ENCODE data around the gene FEM1C.

The FEM1C gene

DNA sequence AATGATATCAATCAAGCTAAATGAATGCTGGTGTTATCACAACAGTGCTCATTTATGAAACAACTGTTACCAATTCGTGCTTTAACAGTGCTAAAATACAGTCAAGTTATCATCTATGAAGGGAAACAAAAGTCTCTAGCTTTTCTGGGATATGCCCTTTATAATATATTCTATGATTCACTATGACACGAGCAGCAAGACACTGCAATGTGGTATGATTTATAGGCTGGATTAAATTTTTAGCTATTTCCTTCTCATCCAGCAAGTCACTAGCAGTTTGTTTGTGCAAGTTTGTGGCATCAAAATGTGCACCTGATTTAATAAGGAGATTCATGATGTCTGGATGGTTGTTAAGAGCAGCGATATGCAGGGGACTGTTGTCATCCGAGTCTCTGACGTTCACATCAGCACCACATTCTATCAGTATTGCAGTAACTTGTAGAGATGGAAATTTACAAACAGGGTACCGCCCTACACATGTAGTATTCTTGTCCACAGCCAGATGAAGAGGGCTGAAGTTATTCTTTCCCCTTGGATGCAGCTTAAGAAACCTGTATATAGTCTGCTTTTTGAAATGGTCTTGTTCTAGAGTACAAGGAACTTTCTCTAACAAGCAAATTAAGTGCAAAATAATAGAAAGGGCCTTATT is 20.3 kb downstream of the FEM1C start:
- peaks cover 37% of the 10 kb centered on the region for H3K79me2 ChIP-seq (ENCODE audit: insufficient read depth, low read length)
- H3K4me1 ChIP-seq (ENCODE audit: insufficient read depth, low read length, poor library complexity, severe bottlenecking), result peaks cover 3% of the 10 kb centered on the region
- peaks cover 20% of the 10 kb centered on the region; the same call in 1 of the 2 replicates for H3K36me3 ChIP-seq (ENCODE audit: insufficient read depth, low read length)

DNA sequence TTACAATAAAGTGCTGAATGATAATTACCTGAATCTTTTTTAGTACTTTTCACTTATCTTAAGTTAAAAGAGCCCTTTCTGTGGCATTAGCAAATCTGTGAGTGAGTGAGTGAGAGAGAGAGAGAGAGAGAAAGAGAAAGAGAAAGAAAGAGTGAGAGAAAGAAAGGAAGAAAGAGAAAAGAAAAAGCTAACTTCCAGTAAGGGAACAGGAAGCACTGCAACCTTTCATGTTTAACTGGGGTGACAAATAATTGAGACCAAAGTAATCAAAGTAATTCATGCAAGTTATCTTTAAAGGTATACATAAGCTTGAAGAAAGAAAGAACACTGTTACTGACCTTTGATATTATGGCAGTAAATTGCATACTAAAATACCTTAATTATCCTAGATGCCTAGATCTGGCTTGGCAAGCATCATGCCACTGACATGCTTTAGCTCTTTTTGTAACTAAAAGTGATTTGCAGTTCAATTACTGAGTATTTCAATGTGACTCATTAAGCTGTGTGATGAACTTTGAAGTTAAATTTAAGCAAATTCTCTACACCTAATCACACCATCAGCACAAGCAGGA is 21.7 kb downstream of the FEM1C start:
- no peak overlapping the region for H3K4me3 ChIP-seq (ENCODE audit: low read length, poor library complexity, severe bottlenecking)
- TF ChIP-seq, protein P1, sequence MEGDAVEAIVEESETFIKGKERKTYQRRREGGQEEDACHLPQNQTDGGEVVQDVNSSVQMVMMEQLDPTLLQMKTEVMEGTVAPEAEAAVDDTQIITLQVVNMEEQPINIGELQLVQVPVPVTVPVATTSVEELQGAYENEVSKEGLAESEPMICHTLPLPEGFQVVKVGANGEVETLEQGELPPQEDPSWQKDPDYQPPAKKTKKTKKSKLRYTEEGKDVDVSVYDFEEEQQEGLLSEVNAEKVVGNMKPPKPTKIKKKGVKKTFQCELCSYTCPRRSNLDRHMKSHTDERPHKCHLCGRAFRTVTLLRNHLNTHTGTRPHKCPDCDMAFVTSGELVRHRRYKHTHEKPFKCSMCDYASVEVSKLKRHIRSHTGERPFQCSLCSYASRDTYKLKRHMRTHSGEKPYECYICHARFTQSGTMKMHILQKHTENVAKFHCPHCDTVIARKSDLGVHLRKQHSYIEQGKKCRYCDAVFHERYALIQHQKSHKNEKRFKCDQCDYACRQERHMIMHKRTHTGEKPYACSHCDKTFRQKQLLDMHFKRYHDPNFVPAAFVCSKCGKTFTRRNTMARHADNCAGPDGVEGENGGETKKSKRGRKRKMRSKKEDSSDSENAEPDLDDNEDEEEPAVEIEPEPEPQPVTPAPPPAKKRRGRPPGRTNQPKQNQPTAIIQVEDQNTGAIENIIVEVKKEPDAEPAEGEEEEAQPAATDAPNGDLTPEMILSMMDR (conservative IDR thresholded peaks at IDR 0.05; ENCODE audit: low read length), result no peak
- no peak for TF ChIP-seq EZH2phosphoT487 (IDR thresholded peaks at IDR 0.05; ENCODE audit: borderline replicate concordance)
- H3K4me1 ChIP-seq (ENCODE audit: insufficient read depth, low read length, poor library complexity, severe bottlenecking), result no peaks in the 10 kb centered on the region
- no peaks in the 10 kb centered on the region for H3K9me2 ChIP-seq (replicated peaks; ENCODE audit: low read depth, low read length)
- H3K9me3 ChIP-seq (ENCODE audit: insufficient read depth, low read depth, low read length), result no peaks in the 10 kb centered on the region
- H3K27me3 ChIP-seq (ENCODE audit: insufficient read depth, low read length, poor library complexity, severe bottlenecking), result no peaks in the 10 kb centered on the region
- no peak overlapping the region for H3K4me2 ChIP-seq (ENCODE audit: low read depth, low read length, poor library complexity, severe bottlenecking)
- peaks cover 23% of the 10 kb centered on the region for H3K79me2 ChIP-seq (ENCODE audit: insufficient read depth, low read length)
- H3K36me3 ChIP-seq (ENCODE audit: insufficient read depth, low read length), result peaks cover 20% of the 10 kb centered on the region; the same call in 1 of the 2 replicates
- no peaks in the 10 kb centered on the region for H3F3A ChIP-seq (ENCODE audit: low read depth)
- no peak overlapping the region for H3K9ac ChIP-seq (ENCODE audit: low read depth, low read length, poor library complexity, severe bottlenecking)
- H2AFZ ChIP-seq (ENCODE audit: low read length), result no peak overlapping the region
- peaks cover 9% of the 10 kb centered on the region for H4K20me1 ChIP-seq (ENCODE audit: insufficient read depth, low read length, poor library complexity, severe bottlenecking)

More for the DNA sequence above, 20.3 kb downstream of the FEM1C start:
- no peaks in the 10 kb centered on the region for H3F3A ChIP-seq (ENCODE audit: low read depth)
- no peaks in the 10 kb centered on the region for H3K27me3 ChIP-seq (ENCODE audit: insufficient read depth, low read length, poor library complexity, severe bottlenecking)
- no peak overlapping the region for H3K9ac ChIP-seq (ENCODE audit: low read depth, low read length, poor library complexity, severe bottlenecking)
- no peak overlapping the region for H3K4me3 ChIP-seq (ENCODE audit: low read length, poor library complexity, severe bottlenecking)
- H3K9me3 ChIP-seq (ENCODE audit: insufficient read depth, low read depth, low read length), result no peaks in the 10 kb centered on the region
- TF ChIP-seq, protein P1 (conservative IDR thresholded peaks at IDR 0.05; ENCODE audit: low read length), result no peak
- TF ChIP-seq EZH2phosphoT487 (IDR thresholded peaks at IDR 0.05; ENCODE audit: borderline replicate concordance), result no peak
- no peak overlapping the region for H3K4me2 ChIP-seq (ENCODE audit: low read depth, low read length, poor library complexity, severe bottlenecking)
- H3K9me2 ChIP-seq (replicated peaks; ENCODE audit: low read depth, low read length), result no peaks in the 10 kb centered on the region
- peaks cover 18% of the 10 kb centered on the region for H4K20me1 ChIP-seq (ENCODE audit: insufficient read depth, low read length, poor library complexity, severe bottlenecking)
- H2AFZ ChIP-seq (ENCODE audit: low read length), result no peak overlapping the region

DNA sequence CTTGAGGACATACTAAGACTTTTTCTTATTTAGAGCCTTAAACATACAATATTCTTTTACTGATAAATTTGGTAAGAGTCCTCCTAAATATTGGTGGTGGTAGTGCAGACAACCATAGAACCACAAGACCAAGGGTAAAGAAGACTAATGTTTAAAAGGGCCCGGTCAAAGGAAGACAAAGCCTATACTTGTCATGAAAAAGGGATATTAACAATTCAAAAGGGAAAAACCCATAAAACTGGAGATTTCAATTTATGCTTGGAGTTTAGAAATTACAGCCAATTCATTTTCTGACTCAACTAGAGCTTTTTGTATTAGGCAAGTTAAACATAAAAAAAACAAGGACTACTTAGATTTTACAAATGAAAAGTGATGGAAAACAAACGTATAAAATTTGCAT is 24.4 kb downstream of the FEM1C start:
- H2AFZ ChIP-seq (ENCODE audit: low read length), result no peak overlapping the region
- H3K36me3 ChIP-seq (ENCODE audit: insufficient read depth, low read length), result peaks cover 11% of the 10 kb centered on the region; the same call in 1 of the 2 replicates
- no peaks in the 10 kb centered on the region for H4K20me1 ChIP-seq (ENCODE audit: insufficient read depth, low read length, poor library complexity, severe bottlenecking)
- H3K4me1 ChIP-seq (ENCODE audit: insufficient read depth, low read length, poor library complexity, severe bottlenecking), result no peaks in the 10 kb centered on the region
- H3K9me3 ChIP-seq (ENCODE audit: insufficient read depth, low read depth, low read length), result no peaks in the 10 kb centered on the region
- no peak for TF ChIP-seq EZH2phosphoT487 (IDR thresholded peaks at IDR 0.05; ENCODE audit: borderline replicate concordance)
- TF ChIP-seq, protein P1 (conservative IDR thresholded peaks at IDR 0.05; ENCODE audit: low read length), result no peak
- no peaks in the 10 kb centered on the region for H3K27me3 ChIP-seq (ENCODE audit: insufficient read depth, low read length, poor library complexity, severe bottlenecking)
- H3K79me2 ChIP-seq (ENCODE audit: insufficient read depth, low read length), result peaks cover 6% of the 10 kb centered on the region; the same call in 1 of the 2 replicates
- H3K9me2 ChIP-seq (replicated peaks; ENCODE audit: low read depth, low read length), result no peaks in the 10 kb centered on the region
- no peak overlapping the region for H3K4me3 ChIP-seq (ENCODE audit: low read length, poor library complexity, severe bottlenecking)
- no peaks in the 10 kb centered on the region for H3F3A ChIP-seq (ENCODE audit: low read depth)
- H3K9ac ChIP-seq (ENCODE audit: low read depth, low read length, poor library complexity, severe bottlenecking), result no peak overlapping the region
- no peak overlapping the region for H3K4me2 ChIP-seq (ENCODE audit: low read depth, low read length, poor library complexity, severe bottlenecking)
